Measurements from ENCODE around the gene PPL.
"Not testable (repeated sequence)": the region's sequence is repeated elsewhere in the genome, so short reads cannot be mapped to it uniquely, and the experiment has no call there.

Gene PPL

GRCh38 chr16:4900036-4900435 is 36.9 kb downstream of the PPL start:
- TF ChIP-seq CTCF (conservative IDR thresholded peaks at IDR 0.05) = no peak
- H3K27ac ChIP-seq = no peak overlapping the region

GRCh38 chr16:4899474-4899846 is 37.5 kb downstream of the PPL start:
- H3K27ac ChIP-seq = no peak overlapping the region
- TF ChIP-seq CTCF (conservative IDR thresholded peaks at IDR 0.05) = no peak

GRCh38 chr16:4898811-4899473 is 38.0 kb downstream of the PPL start:
- TF ChIP-seq CTCF (conservative IDR thresholded peaks at IDR 0.05) = no peak
- no peak overlapping the region for H3K27ac ChIP-seq

DNA sequence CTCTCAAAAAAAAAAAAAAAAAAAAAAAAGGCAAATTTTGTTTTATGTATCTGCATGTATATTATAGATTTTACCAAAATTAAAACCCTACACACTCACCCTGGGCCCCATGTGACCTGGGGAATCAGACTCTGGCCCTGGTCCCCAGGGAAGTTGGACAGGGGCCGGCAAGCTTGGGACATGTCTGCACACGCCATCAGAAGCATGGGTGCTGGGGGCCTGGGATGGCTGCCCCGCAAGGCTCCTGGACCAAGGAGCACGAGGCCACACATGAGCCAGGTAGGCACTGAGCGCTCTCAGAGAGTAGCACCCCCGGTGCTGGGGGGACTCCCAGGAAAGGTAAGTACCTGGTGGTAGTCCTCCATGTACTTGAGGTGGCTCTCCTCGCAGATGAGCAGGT is 39.6 kb downstream of the PPL start:
- H3K27ac ChIP-seq = no peak overlapping the region
- TF ChIP-seq CTCF (conservative IDR thresholded peaks at IDR 0.05) = no peak

DNA sequence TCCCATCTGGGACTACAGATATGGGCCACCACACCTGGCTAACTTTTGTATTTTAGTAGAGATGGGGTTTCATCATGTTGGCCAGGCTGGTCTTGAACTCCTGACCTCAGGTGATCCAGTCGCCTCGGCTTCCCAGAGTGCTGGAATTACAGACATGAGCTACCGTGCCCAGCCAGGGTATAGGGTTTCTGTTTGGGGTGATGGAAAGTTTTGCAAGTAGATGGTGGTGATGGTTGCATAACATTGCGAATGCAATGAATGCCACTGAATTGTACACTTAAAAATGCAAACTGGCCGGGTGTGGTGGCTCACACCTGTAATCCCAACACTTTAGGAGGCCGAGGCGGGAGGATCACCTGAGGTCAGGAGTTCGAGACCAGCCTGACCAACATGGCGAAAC is 40.2 kb downstream of the PPL start:
- H3K27ac ChIP-seq = not testable (repeated sequence)

DNA sequence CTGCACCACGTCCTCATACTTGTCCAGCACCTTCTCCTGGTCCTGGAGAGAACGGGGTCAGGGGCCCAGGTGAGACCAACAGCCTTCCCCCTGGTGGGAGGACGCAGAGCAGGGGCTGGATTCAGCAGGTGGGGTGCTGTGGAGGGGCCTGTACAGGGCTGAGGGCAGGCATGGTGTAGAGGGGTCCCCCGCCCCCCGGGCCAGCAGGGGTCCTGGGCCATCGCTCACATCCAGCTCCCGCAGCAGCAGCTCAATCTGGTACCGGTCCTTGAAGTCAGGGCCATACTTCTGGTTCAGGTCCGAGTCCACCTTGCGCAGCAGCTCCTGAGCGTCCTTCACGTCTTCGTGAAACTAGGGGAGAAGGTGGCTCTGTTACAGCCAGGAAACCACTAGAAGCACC is 41.6 kb downstream of the PPL start:
- no peak for TF ChIP-seq CTCF (conservative IDR thresholded peaks at IDR 0.05)
- H3K27ac ChIP-seq = no peak overlapping the region

GRCh38 chr16:4894276-4895150 is 42.4 kb downstream of the PPL start:
- TF ChIP-seq CTCF (conservative IDR thresholded peaks at IDR 0.05) = no peak
- no peak overlapping the region for H3K27ac ChIP-seq

Measured in VCaP (cell line).